GM12873 (cell line): ENCODE data around the gene GATAD2B.

Source experiments
- TF ChIP-seq, protein P1 (sequence below): IDR thresholded peaks from 2 replicates; pipeline ENCODE4 v1.5.1; 2012; ENCODE audit warnings: low read depth, mild to moderate bottlenecking, moderate library complexity, low read length, control low read depth; ENCODE audit not compliant: insufficient read depth; ENCODE audit errors: missing control alignments

GATAD2B gene

DNA sequence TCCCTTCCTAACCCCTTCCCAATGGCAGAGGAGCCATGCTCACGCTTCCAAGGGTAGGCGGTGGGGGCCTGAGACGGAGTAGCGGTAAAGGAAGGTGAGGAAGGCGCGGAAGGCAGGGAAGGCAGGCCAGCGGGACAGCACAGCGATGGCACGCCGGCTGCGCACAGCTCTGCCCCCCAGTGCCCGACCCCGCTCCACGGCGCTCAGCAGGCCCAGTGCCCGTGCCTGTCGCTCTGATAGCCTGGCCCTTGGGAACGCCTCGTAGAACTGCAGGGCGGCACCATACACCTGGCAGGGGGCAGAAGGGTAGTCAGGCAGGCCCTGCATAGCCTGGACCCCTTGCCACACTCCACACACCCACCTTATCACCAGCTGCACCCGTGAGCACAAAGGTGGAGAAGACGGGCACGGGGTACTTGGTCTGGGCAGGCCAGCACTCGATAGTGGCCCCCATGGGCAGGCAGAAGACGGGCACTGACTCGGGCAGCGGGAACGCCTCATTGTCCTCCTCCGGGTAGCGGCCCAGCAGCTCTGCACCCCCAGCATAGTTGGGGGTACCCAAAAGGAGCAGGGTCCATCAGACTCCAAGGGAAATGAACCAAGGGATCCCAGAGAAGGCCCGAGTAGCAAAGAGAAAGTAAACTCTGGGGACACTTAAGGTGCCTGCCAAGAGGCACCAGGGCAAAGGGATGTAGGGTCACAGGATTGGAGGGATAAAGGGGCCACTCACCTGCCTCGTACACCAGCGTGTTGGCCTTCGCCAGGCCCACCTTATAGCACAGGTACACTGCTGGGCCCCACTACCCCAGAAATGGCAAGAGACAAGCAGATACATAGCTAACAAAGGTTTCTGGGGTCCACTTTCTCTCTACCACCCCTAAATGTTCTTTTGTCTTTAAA lies 19.3 kb upstream of the GATAD2B start:
- TF ChIP-seq, protein P1, sequence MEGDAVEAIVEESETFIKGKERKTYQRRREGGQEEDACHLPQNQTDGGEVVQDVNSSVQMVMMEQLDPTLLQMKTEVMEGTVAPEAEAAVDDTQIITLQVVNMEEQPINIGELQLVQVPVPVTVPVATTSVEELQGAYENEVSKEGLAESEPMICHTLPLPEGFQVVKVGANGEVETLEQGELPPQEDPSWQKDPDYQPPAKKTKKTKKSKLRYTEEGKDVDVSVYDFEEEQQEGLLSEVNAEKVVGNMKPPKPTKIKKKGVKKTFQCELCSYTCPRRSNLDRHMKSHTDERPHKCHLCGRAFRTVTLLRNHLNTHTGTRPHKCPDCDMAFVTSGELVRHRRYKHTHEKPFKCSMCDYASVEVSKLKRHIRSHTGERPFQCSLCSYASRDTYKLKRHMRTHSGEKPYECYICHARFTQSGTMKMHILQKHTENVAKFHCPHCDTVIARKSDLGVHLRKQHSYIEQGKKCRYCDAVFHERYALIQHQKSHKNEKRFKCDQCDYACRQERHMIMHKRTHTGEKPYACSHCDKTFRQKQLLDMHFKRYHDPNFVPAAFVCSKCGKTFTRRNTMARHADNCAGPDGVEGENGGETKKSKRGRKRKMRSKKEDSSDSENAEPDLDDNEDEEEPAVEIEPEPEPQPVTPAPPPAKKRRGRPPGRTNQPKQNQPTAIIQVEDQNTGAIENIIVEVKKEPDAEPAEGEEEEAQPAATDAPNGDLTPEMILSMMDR = no peak

GRCh38 chr1:153940756-153941155 lies 18.0 kb upstream of the GATAD2B start:
- TF ChIP-seq, protein P1 = no peak

GRCh38 chr1:153939476-153939875 lies 16.7 kb upstream of the GATAD2B start:
- TF ChIP-seq, protein P1 = no peak

- TF ChIP-seq, protein P1 = no peak
Observed at GRCh38 chr1:153938996-153939395, 16.2 kb upstream of the GATAD2B start.

GRCh38 chr1:153937331-153937730 lies 14.6 kb upstream of the GATAD2B start:
- TF ChIP-seq, protein P1 = no peak

GRCh38 chr1:153936011-153936802 lies 13.4 kb upstream of the GATAD2B start:
- TF ChIP-seq, protein P1 = no peak

DNA sequence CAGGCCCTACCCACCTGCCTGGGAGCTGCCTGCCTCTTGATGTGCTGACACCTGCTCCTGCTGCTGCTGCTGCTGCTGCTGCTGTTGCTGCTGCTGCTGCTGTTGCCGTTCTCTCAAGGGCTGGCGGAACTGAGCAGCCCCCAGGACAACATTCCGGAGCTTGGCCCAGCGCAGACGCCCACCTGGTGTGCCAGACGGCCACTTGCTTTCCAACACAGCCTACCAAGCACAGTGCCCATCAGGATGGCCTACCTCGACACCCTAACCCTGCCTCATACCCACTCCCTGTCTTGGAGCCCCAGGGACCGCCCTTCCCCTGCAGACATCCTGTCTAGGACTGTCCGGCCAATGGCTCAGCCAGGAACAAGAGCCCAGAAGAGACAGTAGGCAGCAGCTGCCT lies 12.0 kb upstream of the GATAD2B start:
- TF ChIP-seq, protein P1 = no peak
